Measurements from ENCODE around the gene PIK3R6.

GRCh38 chr17:8820311-8821010, 47.0 kb downstream of the PIK3R6 start:
- TF ChIP-seq CTCF (IDR thresholded peaks at IDR 0.05) (no peak), POLR2A (IDR thresholded peaks at IDR 0.05) (no peak), POLR2AphosphoS5 (IDR thresholded peaks at IDR 0.05) (no peak)
